HEK293 (cell line): ENCODE data around the gene HYAL3.

Experiments used
- CTCF ChIP-seq: fragments of 450-650 bp; formaldehyde crosslinking; IDR thresholded peaks from 2 replicates; pipeline ENCODE4 v1.5.1; 2016; ENCODE audit warnings: missing biosample characterization, missing genetic modification characterization
- TRIM28 ChIP-seq: IDR thresholded peaks from 2 replicates; pipeline ENCODE4 v1.6.1; 2011; ENCODE audit warnings: low read length, control low read depth, borderline replicate concordance
- ZNF121 ChIP-seq: fragments of 450-650 bp; formaldehyde crosslinking; IDR thresholded peaks from 2 replicates; pipeline ENCODE4 v1.5.1; 2016; ENCODE audit warnings: missing biosample characterization, missing genetic modification characterization

GRCh38 chr3:50259432-50260026 lies 39.7 kb downstream of the HYAL3 start:
- TF ChIP-seq TRIM28 (no peak), ZNF121 (no peak), CTCF (no peak)
